Measurements from ENCODE around the gene SBF2.

DNA sequence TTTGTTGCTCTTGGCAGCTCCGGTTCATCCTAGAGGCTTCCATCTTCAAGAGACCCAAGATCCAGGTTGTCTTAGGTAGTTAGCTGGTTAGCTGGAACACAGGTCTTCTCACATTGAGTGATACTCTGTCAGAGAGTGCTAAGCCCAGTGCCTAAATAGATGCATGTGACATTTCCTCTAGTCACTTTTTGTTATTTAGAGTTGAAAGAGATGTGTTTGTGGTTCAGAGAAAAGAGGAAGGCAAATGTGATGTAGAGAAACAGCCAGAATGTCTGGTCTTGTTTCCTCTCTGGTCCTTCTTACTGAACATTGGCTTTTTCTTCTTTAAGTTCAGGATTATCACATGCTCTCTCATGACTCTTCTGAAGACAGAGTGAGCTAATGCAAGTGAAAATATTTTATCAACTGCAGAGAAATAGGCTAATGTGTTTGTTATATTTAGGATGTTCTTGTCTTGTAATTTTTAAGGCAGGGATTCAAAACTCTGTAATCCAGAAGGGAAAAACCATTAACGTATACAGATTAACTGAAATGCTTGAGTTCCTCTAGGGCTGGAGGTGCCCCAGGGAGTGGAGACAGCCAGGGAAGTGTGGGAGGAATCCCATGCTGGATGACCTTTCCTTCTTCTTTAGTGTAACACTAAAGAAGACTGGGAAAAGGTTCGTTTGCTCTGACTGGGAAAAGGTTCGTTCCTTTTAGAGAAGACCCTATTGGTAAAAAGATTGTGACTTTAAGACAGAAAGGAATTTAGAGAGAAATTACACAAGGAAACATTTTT, 554.7 kb downstream of the SBF2 start:
- TF ChIP-seq, protein P1, sequence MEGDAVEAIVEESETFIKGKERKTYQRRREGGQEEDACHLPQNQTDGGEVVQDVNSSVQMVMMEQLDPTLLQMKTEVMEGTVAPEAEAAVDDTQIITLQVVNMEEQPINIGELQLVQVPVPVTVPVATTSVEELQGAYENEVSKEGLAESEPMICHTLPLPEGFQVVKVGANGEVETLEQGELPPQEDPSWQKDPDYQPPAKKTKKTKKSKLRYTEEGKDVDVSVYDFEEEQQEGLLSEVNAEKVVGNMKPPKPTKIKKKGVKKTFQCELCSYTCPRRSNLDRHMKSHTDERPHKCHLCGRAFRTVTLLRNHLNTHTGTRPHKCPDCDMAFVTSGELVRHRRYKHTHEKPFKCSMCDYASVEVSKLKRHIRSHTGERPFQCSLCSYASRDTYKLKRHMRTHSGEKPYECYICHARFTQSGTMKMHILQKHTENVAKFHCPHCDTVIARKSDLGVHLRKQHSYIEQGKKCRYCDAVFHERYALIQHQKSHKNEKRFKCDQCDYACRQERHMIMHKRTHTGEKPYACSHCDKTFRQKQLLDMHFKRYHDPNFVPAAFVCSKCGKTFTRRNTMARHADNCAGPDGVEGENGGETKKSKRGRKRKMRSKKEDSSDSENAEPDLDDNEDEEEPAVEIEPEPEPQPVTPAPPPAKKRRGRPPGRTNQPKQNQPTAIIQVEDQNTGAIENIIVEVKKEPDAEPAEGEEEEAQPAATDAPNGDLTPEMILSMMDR (IDR thresholded peaks at IDR 0.05; ENCODE audit: low read depth, low read length): no peak
- TF ChIP-seq EZH2phosphoT487 (IDR thresholded peaks at IDR 0.05; ENCODE audit: low read depth): no peak
